GM12878 (cell line): Measurements from ENCODE around the gene GOLGA6B. TPM values are rescaled to one million over a fixed set of nuclear protein-coding genes. Genes with fewer than 3 reads are reported as not detected.

Experiments
- CHD1 ChIP-seq: IDR thresholded peaks from 2 replicates; pipeline ENCODE4 v1.6.1; 2012; ENCODE audit warnings: low read depth, low read length, improper control_type of control experiment
- CREB1 ChIP-seq: IDR thresholded peaks from 2 replicates; pipeline ENCODE4 v1.6.1; 2012; ENCODE audit warnings: low read depth, mild to moderate bottlenecking, inconsistent platforms
- HDAC2 ChIP-seq: fragments of 200-600 bp; sonication (generic); IDR thresholded peaks from 2 replicates; pipeline ENCODE4 v1.6.1; 2017
- KAT2A ChIP-seq: conservative IDR thresholded peaks from 2 replicates; pipeline ENCODE4 v1.6.1; 2011; ENCODE audit warnings: low read depth, low read length; ENCODE audit not compliant: control insufficient read depth
- MEF2B ChIP-seq: fragments of 450-650 bp; IDR thresholded peaks from 2 replicates; pipeline ENCODE4 v1.6.1; 2018; ENCODE audit warnings: mild to moderate bottlenecking, moderate library complexity; ENCODE audit not compliant: partially characterized antibody, poor library complexity, severe bottlenecking
- NR2F1 ChIP-seq: fragments of 450-650 bp; conservative IDR thresholded peaks from 2 replicates; pipeline ENCODE4 v1.6.1; 2017; ENCODE audit warnings: mild to moderate bottlenecking
- RUNX3 ChIP-seq: IDR thresholded peaks from 2 replicates; pipeline ENCODE4 v1.6.1; 2012; ENCODE audit warnings: low read length, inconsistent platforms
- SIX5 ChIP-seq: IDR thresholded peaks from 2 replicates; pipeline ENCODE4 v1.6.1; 2011; ENCODE audit warnings: mild to moderate bottlenecking, low read depth, low read length, moderate library complexity; ENCODE audit not compliant: severe bottlenecking
- SRF ChIP-seq, 2 experiments: IDR thresholded peaks; 2 replicates each; pipeline ENCODE4 v1.6.1; 2011; ENCODE audit warnings: low read depth in 2 of 2, low read length in 2 of 2, mild to moderate bottlenecking in 1 of 2, moderate library complexity in 1 of 2
- STAT3 ChIP-seq: IDR thresholded peaks from 2 replicates; pipeline ENCODE4 v1.6.1; 2011; ENCODE audit warnings: low read depth, low read length, improper control_type of control experiment
- TCF12 ChIP-seq: IDR thresholded peaks from 2 replicates; pipeline ENCODE4 v1.6.1; 2011; ENCODE audit warnings: low read depth, mild to moderate bottlenecking, low read length
- TCF3 ChIP-seq: IDR thresholded peaks from 2 replicates; pipeline ENCODE4 v1.6.1; 2012; ENCODE audit warnings: low read depth, mild to moderate bottlenecking, low read length, borderline replicate concordance; ENCODE audit not compliant: insufficient read depth
- polyA plus RNA-seq, 11 experiments: library from polyadenylated mRNA; depleted of rRNA in 4 of 11; unstranded in 6 of 11; stranded (reverse) in 5 of 11; fragments of >200 nt; fragmentation: Nextera tagmentation in 4 of 11; fragmentation: Illumina TruSeq in 1 of 11; extraction: Ambion mirVana in 4 of 11; extraction: Trizol in 1 of 11; gene quantifications; 1 replicate in 1 of 11; 2 replicates in 10 of 11; pipeline versions ENCODE4 v1.2.1 to v1.2.3, GENCODE V29; 2011 to 2016; ENCODE audit warnings: inconsistent platforms in 2 of 11, missing spikeins in 2 of 11, low read depth in 1 of 11
- total RNA-seq, 4 experiments: library from RNA; depleted of rRNA in 3 of 4; stranded (reverse); fragments of >200 nt in 3 of 4; fragmentation: Illumina TruSeq in 1 of 4; extraction: Trizol in 1 of 4; gene quantifications; 2 replicates each; pipeline versions ENCODE4 v1.2.1 to v1.2.3, GENCODE V29; 2013 to 2021
- TF ChIP-seq, protein P1 (sequence below): fragments of 450-650 bp; IDR thresholded peaks from 2 replicates; pipeline ENCODE4 v1.6.1; 2016; ENCODE audit warnings: mild to moderate bottlenecking
- TF ChIP-seq, protein P2 (sequence below): fragments of 450-650 bp; IDR thresholded peaks from 2 replicates; pipeline ENCODE4 v1.6.1; 2014; ENCODE audit warnings: mild to moderate bottlenecking
- TF ChIP-seq, protein P3 (sequence below): fragments of 450-650 bp; IDR thresholded peaks from 2 replicates; pipeline ENCODE4 v1.6.1; 2017; ENCODE audit warnings: antibody characterized with exemption, mild to moderate bottlenecking, moderate library complexity
- TF ChIP-seq, protein P4 (sequence below): fragments of 450-650 bp; IDR thresholded peaks from 2 replicates; pipeline ENCODE4 v1.6.1; 2016; ENCODE audit warnings: mild to moderate bottlenecking, moderate library complexity, borderline replicate concordance
- TF ChIP-seq, protein P5 (sequence below): fragments of 450-650 bp; conservative IDR thresholded peaks from 2 replicates; pipeline ENCODE4 v1.6.1; 2017; ENCODE audit warnings: mild to moderate bottlenecking, moderate library complexity

GOLGA6B gene
- total and polyA plus RNA-seq, 10 of the 15 experiments (the other 5 are each of a cell fraction or from before 2014, with no cell fraction given) = not detected

DNA sequence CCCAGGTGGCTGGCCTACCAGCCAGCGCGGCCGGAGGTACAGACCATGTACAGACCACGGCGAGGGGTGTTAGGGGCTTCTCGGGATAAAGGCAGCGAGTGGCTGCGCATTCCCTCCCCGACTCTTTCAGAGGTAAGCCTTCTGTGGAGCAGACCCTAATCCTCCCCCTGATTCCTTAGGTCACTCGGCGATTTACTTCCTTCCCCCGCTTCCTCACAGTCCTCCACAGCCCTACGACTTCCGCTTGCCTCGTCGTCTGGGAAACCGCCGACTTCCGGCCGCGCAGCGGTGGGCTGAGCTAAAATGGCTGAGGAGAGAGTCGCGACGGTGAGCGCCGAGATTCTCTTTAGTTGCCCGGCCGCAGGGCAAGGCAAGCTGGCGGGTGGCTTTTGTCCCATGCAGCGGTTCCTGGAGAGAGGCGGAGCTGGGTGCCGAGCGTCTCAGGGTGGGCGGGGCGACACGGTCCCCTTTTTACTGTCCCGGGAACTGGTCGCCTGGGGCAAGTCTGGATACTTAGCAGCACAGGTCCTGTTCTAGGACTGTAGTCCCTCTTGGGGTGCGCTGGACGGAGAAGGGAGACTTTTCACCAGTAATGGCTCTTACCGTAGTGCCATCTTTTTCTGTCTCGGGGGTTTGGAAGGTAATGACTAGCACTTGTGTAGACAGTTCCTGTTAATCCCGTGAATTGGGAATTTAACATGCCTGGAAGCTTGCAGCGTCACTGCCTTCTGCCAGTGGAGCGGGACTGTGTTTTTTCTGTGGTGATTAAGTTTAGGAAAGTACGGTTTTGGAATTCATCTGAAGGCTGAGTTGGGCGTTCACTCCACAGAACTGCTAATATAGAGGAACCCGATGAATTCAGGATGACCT is 31.7 kb downstream of the GOLGA6B start, which contains the start of the genes BBS4 and HIGD2B (continued):
- TF ChIP-seq TCF12 (no peak), STAT3 (no peak), CREB1 (peak; percentile 65), RUNX3 (peak; percentile 69), SIX5 (no peak), NR2F1 (no peak; the same call in 1 of the 2 replicates), TCF3 (0 out of 2 replicates have a peak, but pooled peaks have one; percentile 7), CHD1 (0 out of 2 replicates have a peak, but pooled peaks have one; percentile 71), SRF (IDR thresholded peaks at IDR 0.05; ENCODE audit: low read depth in 2 of 2, low read length in 2 of 2) (0 out of 4 replicates have a peak, but pooled peaks of 1 of the 2 experiments have one; percentile 17), MEF2B (no peak), HDAC2 (no peak), KAT2A (no peak)
- TF ChIP-seq, protein P1, sequence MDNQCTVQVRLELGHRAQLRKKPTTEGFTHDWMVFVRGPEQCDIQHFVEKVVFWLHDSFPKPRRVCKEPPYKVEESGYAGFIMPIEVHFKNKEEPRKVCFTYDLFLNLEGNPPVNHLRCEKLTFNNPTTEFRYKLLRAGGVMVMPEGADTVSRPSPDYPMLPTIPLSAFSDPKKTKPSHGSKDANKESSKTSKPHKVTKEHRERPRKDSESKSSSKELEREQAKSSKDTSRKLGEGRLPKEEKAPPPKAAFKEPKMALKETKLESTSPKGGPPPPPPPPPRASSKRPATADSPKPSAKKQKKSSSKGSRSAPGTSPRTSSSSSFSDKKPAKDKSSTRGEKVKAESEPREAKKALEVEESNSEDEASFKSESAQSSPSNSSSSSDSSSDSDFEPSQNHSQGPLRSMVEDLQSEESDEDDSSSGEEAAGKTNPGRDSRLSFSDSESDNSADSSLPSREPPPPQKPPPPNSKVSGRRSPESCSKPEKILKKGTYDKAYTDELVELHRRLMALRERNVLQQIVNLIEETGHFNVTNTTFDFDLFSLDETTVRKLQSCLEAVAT = peak; percentile 67; the same call in 1 of the 2 replicates
- TF ChIP-seq, protein P2, sequence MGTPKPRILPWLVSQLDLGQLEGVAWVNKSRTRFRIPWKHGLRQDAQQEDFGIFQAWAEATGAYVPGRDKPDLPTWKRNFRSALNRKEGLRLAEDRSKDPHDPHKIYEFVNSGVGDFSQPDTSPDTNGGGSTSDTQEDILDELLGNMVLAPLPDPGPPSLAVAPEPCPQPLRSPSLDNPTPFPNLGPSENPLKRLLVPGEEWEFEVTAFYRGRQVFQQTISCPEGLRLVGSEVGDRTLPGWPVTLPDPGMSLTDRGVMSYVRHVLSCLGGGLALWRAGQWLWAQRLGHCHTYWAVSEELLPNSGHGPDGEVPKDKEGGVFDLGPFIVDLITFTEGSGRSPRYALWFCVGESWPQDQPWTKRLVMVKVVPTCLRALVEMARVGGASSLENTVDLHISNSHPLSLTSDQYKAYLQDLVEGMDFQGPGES = no peak
- TF ChIP-seq, protein P3, sequence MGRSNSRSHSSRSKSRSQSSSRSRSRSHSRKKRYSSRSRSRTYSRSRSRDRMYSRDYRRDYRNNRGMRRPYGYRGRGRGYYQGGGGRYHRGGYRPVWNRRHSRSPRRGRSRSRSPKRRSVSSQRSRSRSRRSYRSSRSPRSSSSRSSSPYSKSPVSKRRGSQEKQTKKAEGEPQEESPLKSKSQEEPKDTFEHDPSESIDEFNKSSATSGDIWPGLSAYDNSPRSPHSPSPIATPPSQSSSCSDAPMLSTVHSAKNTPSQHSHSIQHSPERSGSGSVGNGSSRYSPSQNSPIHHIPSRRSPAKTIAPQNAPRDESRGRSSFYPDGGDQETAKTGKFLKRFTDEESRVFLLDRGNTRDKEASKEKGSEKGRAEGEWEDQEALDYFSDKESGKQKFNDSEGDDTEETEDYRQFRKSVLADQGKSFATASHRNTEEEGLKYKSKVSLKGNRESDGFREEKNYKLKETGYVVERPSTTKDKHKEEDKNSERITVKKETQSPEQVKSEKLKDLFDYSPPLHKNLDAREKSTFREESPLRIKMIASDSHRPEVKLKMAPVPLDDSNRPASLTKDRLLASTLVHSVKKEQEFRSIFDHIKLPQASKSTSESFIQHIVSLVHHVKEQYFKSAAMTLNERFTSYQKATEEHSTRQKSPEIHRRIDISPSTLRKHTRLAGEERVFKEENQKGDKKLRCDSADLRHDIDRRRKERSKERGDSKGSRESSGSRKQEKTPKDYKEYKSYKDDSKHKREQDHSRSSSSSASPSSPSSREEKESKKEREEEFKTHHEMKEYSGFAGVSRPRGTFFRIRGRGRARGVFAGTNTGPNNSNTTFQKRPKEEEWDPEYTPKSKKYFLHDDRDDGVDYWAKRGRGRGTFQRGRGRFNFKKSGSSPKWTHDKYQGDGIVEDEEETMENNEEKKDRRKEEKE = peak; percentile 79
- TF ChIP-seq, protein P4, sequence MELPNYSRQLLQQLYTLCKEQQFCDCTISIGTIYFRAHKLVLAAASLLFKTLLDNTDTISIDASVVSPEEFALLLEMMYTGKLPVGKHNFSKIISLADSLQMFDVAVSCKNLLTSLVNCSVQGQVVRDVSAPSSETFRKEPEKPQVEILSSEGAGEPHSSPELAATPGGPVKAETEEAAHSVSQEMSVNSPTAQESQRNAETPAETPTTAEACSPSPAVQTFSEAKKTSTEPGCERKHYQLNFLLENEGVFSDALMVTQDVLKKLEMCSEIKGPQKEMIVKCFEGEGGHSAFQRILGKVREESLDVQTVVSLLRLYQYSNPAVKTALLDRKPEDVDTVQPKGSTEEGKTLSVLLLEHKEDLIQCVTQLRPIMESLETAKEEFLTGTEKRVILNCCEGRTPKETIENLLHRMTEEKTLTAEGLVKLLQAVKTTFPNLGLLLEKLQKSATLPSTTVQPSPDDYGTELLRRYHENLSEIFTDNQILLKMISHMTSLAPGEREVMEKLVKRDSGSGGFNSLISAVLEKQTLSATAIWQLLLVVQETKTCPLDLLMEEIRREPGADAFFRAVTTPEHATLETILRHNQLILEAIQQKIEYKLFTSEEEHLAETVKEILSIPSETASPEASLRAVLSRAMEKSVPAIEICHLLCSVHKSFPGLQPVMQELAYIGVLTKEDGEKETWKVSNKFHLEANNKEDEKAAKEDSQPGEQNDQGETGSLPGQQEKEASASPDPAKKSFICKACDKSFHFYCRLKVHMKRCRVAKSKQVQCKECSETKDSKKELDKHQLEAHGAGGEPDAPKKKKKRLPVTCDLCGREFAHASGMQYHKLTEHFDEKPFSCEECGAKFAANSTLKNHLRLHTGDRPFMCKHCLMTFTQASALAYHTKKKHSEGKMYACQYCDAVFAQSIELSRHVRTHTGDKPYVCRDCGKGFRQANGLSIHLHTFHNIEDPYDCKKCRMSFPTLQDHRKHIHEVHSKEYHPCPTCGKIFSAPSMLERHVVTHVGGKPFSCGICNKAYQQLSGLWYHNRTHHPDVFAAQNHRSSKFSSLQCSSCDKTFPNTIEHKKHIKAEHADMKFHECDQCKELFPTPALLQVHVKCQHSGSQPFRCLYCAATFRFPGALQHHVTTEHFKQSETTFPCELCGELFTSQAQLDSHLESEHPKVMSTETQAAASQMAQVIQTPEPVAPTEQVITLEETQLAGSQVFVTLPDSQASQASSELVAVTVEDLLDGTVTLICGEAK = peak; percentile 89
- TF ChIP-seq, protein P5, sequence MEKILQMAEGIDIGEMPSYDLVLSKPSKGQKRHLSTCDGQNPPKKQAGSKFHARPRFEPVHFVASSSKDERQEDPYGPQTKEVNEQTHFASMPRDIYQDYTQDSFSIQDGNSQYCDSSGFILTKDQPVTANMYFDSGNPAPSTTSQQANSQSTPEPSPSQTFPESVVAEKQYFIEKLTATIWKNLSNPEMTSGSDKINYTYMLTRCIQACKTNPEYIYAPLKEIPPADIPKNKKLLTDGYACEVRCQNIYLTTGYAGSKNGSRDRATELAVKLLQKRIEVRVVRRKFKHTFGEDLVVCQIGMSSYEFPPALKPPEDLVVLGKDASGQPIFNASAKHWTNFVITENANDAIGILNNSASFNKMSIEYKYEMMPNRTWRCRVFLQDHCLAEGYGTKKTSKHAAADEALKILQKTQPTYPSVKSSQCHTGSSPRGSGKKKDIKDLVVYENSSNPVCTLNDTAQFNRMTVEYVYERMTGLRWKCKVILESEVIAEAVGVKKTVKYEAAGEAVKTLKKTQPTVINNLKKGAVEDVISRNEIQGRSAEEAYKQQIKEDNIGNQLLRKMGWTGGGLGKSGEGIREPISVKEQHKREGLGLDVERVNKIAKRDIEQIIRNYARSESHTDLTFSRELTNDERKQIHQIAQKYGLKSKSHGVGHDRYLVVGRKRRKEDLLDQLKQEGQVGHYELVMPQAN = peak; percentile 85
